Endodermal cell (in vitro differentiated cells): Measurements from ENCODE around the gene FAM131A. TPM values are rescaled to one million over a fixed set of nuclear protein-coding genes. Genes with fewer than 3 reads are reported as not detected.

Experiments
- DNase-seq: peaks from one replicate; pipeline ENCODE4 v3.0.0-alpha.2; 2017
- H3K27ac ChIP-seq: 2 replicates; pipeline ENCODE4 v1.5.1; 2013; ENCODE audit warnings: mild to moderate bottlenecking, low read depth, low read length, moderate library complexity
- H3K27me3 ChIP-seq: 2 replicates; pipeline ENCODE4 v1.6.1; 2013; ENCODE audit warnings: mild to moderate bottlenecking, low read length, moderate library complexity; ENCODE audit not compliant: insufficient read depth, control insufficient read depth, poor library complexity, severe bottlenecking
- H3K36me3 ChIP-seq: 2 replicates; pipeline ENCODE4 v1.7.0; 2013; ENCODE audit warnings: mild to moderate bottlenecking, low read length, moderate library complexity; ENCODE audit not compliant: control insufficient read depth, insufficient read depth
- H3K4me1 ChIP-seq: one replicate; pipeline ENCODE4 v1.7.0; 2013; ENCODE audit warnings: low read length; ENCODE audit not compliant: control insufficient read depth, insufficient read depth
- H3K4me3 ChIP-seq: 2 replicates; pipeline ENCODE4 v1.5.1; 2013; ENCODE audit warnings: mild to moderate bottlenecking, low read length, moderate library complexity
- H3K9ac ChIP-seq: 2 replicates; pipeline ENCODE4 v1.6.1; 2013; ENCODE audit warnings: mild to moderate bottlenecking, low read length, moderate library complexity; ENCODE audit not compliant: poor library complexity, severe bottlenecking; ENCODE audit errors: extremely low read depth
- H3K9me3 ChIP-seq: 2 replicates; pipeline ENCODE4 v1.6.1; 2013; ENCODE audit warnings: mild to moderate bottlenecking, low read length, moderate library complexity; ENCODE audit not compliant: control insufficient read depth
- H3K27ac Mint-ChIP-seq: 2 replicates; pipeline ENCODE4 v1.8.0; 2020; ENCODE audit warnings: mixed read lengths
- H3K27me3 Mint-ChIP-seq: 2 replicates; pipeline ENCODE4 v1.8.0; 2021; ENCODE audit warnings: mild to moderate bottlenecking, mixed read lengths; ENCODE audit not compliant: insufficient read depth
- H3K36me3 Mint-ChIP-seq: 2 replicates; pipeline ENCODE4 v1.8.0; 2020; ENCODE audit warnings: low read depth, mixed read lengths
- H3K4me1 Mint-ChIP-seq: 2 replicates; pipeline ENCODE4 v1.8.0; 2020; ENCODE audit warnings: mixed read lengths
- H3K4me3 Mint-ChIP-seq: 2 replicates; pipeline ENCODE4 v1.8.0; 2020; ENCODE audit warnings: mild to moderate bottlenecking, moderate library complexity, mixed read lengths
- H3K9me3 Mint-ChIP-seq: 2 replicates; pipeline ENCODE4 v1.8.0; 2020; ENCODE audit warnings: mild to moderate bottlenecking, mixed read lengths
- WGBS, 2 experiments: methylation state at CpG; one replicate each; pipeline versions ENCODE4 v1.1.5 to v1.1.7; 2013; ENCODE audit warnings: missing lambda C conversion rate in 2 of 2, mixed read lengths in 1 of 2; ENCODE audit not compliant: insufficient coverage in 1 of 2, insufficient read length in 1 of 2; 5-methylcytosine and 5-hydroxymethylcytosine counted together
- total RNA-seq, 2 donors: library from RNA; stranded (reverse); fragmentation: NEBNext Ultra II Directional in 1 of 2; extraction: Animal tissue kit (Norgen Biotek cat#: 25700) in 1 of 2; gene quantifications; 2 replicates in 1 of 2; 3 replicates in 1 of 2; pipeline ENCODE4 v1.2.1, GENCODE V29; 2021
- TF ChIP-seq, protein P1 (sequence below): fragments of 200-600 bp; sonication (generic); conservative IDR thresholded peaks from 2 replicates; pipeline ENCODE4 v1.5.0; 2021; ENCODE audit warnings: antibody characterized with exemption, mild to moderate bottlenecking

The FAM131A gene
- total RNA-seq, 2 donors from 2014 or later, result 18.3 to 24.1 TPM

DNA sequence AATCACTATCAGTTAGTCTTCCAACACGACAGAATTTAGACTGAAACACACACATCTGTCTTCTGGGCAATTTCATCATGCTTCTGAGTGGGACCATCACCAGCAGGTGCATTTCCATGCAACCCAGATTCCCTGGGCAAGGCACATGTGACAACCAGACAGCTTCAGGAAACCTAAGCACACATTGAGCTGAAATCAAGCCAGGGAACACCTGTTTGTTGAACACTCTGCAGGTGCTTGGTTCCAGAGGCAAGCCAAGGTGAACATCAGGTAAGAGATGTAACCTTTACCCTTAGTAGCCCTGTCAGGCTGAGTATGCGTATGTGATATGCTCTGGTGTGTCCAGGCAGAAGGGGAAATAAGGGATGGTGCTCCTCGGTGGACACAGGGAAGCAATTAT is 41.6 kb upstream of the FAM131A start:
- H3K36me3 ChIP-seq, result peaks cover 8% of the 10 kb centered on the region
- H3K4me1 Mint-ChIP-seq, result peaks cover 12% of the 10 kb centered on the region
- H3K36me3 Mint-ChIP-seq, result peaks cover 14% of the 10 kb centered on the region
- TF ChIP-seq, protein P1, sequence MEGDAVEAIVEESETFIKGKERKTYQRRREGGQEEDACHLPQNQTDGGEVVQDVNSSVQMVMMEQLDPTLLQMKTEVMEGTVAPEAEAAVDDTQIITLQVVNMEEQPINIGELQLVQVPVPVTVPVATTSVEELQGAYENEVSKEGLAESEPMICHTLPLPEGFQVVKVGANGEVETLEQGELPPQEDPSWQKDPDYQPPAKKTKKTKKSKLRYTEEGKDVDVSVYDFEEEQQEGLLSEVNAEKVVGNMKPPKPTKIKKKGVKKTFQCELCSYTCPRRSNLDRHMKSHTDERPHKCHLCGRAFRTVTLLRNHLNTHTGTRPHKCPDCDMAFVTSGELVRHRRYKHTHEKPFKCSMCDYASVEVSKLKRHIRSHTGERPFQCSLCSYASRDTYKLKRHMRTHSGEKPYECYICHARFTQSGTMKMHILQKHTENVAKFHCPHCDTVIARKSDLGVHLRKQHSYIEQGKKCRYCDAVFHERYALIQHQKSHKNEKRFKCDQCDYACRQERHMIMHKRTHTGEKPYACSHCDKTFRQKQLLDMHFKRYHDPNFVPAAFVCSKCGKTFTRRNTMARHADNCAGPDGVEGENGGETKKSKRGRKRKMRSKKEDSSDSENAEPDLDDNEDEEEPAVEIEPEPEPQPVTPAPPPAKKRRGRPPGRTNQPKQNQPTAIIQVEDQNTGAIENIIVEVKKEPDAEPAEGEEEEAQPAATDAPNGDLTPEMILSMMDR, result no peak
- no peaks in the 10 kb centered on the region for H3K4me1 ChIP-seq
- H3K27ac ChIP-seq, result no peak overlapping the region
- no peak for DNase-seq
- H3K27ac Mint-ChIP-seq, result no peak overlapping the region
- H3K4me3 Mint-ChIP-seq, result no peak overlapping the region
- 78 to 81% methylated on average over 2 to 3 of the region's 3 CpGs for WGBS, 2 experiments
- H3K9me3 Mint-ChIP-seq, result no peaks in the 10 kb centered on the region
- H3K27me3 ChIP-seq, result peaks cover 7% of the 10 kb centered on the region
- H3K9me3 ChIP-seq, result no peaks in the 10 kb centered on the region
- H3K27me3 Mint-ChIP-seq, result peaks cover 7% of the 10 kb centered on the region
- no peak overlapping the region for H3K4me3 ChIP-seq
- H3K9ac ChIP-seq, result no peak overlapping the region

DNA sequence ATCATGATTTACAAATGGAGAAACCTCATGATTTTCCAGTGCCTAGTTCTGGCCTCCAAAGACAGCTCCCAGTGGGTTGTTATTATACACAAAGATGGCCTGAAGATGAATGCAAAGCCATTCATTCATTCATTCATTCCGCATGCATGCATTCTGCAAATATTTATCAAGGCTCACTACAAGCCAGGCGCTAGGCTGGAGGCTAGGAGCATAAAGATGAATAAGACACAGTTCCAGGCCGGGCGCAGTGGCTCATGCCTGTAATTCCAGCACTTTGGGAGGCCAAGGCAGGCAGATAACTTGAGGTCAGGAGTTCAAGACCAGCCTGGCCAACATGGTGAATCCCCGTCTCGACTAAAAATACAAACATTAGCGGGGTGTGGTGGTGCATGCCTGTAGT is 40.8 kb upstream of the FAM131A start:
- peaks cover 20% of the 10 kb centered on the region for H3K36me3 Mint-ChIP-seq
- Histone ChIP-seq H3K27me3 (peaks cover 7% of the 10 kb centered on the region), H3K4me1 (no peaks in the 10 kb centered on the region), H3K9me3 (no peaks in the 10 kb centered on the region), H3K27ac (no peak overlapping the region), H3K36me3 (peaks cover 16% of the 10 kb centered on the region), H3K4me3 (no peak overlapping the region), H3K9ac (no peak overlapping the region)
- no peaks in the 10 kb centered on the region for H3K9me3 Mint-ChIP-seq
- TF ChIP-seq, protein P1, result no peak
- H3K4me3 Mint-ChIP-seq, result no peak overlapping the region
- H3K27me3 Mint-ChIP-seq, result peaks cover 7% of the 10 kb centered on the region
- no peak overlapping the region for H3K27ac Mint-ChIP-seq
- H3K4me1 Mint-ChIP-seq, result peaks cover 12% of the 10 kb centered on the region
- WGBS, 2 experiments, result 94 to 95% methylated on average over 5 to 6 of the region's 7 CpGs
- DNase-seq, result no peak

DNA sequence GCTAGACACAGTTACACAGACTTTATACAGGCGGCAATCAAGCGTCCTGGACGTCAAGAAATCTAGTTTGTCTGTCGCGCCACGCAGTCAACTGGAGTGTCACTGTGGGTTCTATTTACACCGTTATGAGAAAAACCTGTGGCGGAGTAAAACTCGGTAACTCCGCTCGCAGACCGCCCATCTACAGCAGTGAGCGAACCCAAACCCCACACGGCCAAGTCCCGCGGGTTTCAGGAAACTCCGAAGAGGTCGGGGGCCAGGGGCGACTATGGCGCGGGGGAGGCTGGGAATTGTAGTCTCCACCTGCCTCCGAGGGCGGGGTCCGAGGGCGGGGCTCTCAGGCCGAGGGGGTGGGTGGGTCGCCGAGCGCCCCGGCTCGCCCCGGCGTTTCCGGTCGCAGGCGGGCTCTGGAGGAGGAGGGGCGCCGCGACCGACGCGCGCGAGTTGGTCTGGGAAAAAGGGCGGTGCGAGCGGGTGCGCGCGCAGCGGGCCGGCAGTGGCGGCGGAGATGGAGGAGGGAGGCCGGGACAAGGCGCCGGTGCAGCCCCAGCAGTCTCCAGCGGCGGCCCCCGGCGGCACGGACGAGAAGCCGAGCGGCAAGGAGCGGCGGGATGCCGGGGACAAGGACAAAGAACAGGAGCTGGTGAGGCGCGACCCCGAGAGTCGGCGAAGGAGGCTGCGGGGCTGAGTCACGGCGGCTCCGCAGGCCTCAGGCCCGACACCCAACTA is 38.5 kb upstream of the FAM131A start, which contains the start of gene PSMD2:
PSMD2 (plus strand) TSS at position 483 of the 729 bp plus-strand sequence; CDS start at position 509, 26 bp downstream.
- Mint-ChIP-seq H3K27me3 (peaks cover 5% of the 10 kb centered on the region), H3K9me3 (no peaks in the 10 kb centered on the region), H3K4me3 (peak within 1 kb of the TSS; percentile 98), H3K27ac (peak within 1 kb of the TSS; percentile 88), H3K36me3 (peaks cover 43% of the 10 kb centered on the region), H3K4me1 (peaks cover 12% of the 10 kb centered on the region)
- H3K4me1 ChIP-seq, result no peaks in the 10 kb centered on the region
- H3K27ac ChIP-seq, result peak within 1 kb of the TSS; percentile 34
- H3K36me3 ChIP-seq, result peaks cover 40% of the 10 kb centered on the region
- H3K9me3 ChIP-seq, result no peaks in the 10 kb centered on the region
- H3K4me3 ChIP-seq, result peak within 1 kb of the TSS; percentile 96
- TF ChIP-seq, protein P1, result no peak
- H3K27me3 ChIP-seq, result peaks cover 7% of the 10 kb centered on the region
- WGBS, 2 experiments, result 1% methylated on average over 31 to 78 of the region's 78 CpGs
- H3K9ac ChIP-seq, result peak within 1 kb of the TSS; percentile 85
- peak; percentile 99 for DNase-seq
